SIG-M5 (cell line): ENCODE results near the gene RNFT2.
"Not testable (repeated sequence)": the region's sequence is repeated elsewhere in the genome, so short reads cannot be mapped to it uniquely, and the experiment has no call there.

Experiments
- DNase-seq: peaks from one replicate; lab custom pipeline; 2025; lab: John Stamatoyannopoulos, UW

The RNFT2 gene

GRCh38 chr12:116745554-116745953 is 7.4 kb downstream of the RNFT2 start:
- no peak for DNase-seq

- no peak for DNase-seq
Measured at GRCh38 chr12:116749884-116750283, 11.8 kb downstream of the RNFT2 start.

- DNase-seq: no peak
Measured at GRCh38 chr12:116750298-116750697, 12.2 kb downstream of the RNFT2 start.

GRCh38 chr12:116754097-116754496 is 16.0 kb downstream of the RNFT2 start:
- not testable (repeated sequence) for DNase-seq

- DNase-seq: not testable (repeated sequence)
Measured at GRCh38 chr12:116754783-116755182, 16.7 kb downstream of the RNFT2 start.

- DNase-seq: no peak
Measured at GRCh38 chr12:116759783-116760621, 21.9 kb downstream of the RNFT2 start.

GRCh38 chr12:116760622-116761020 is 22.5 kb downstream of the RNFT2 start:
- DNase-seq: no peak

GRCh38 chr12:116761499-116761898 is 23.4 kb downstream of the RNFT2 start:
- DNase-seq: no peak

- DNase-seq: no peak
Measured at GRCh38 chr12:116765271-116765670, 27.2 kb downstream of the RNFT2 start.

- DNase-seq: no peak
Measured at GRCh38 chr12:116766285-116766684, 28.2 kb downstream of the RNFT2 start.

GRCh38 chr12:116766746-116767145 is 28.6 kb downstream of the RNFT2 start:
- DNase-seq: no peak

- DNase-seq: no peak
Measured at GRCh38 chr12:116771651-116772050, 33.5 kb downstream of the RNFT2 start.

- DNase-seq: no peak
Measured at GRCh38 chr12:116773276-116773731, 35.2 kb downstream of the RNFT2 start.

- DNase-seq: no peak
Measured at GRCh38 chr12:116774020-116774419, 35.9 kb downstream of the RNFT2 start.

- no peak for DNase-seq
Measured at GRCh38 chr12:116777245-116777644, 39.1 kb downstream of the RNFT2 start.

- DNase-seq: no peak
Measured at GRCh38 chr12:116779597-116779996, 41.5 kb downstream of the RNFT2 start.

- DNase-seq: no peak
Measured at GRCh38 chr12:116780942-116781341, 42.8 kb downstream of the RNFT2 start.

GRCh38 chr12:116783525-116784237 is 45.6 kb downstream of the RNFT2 start:
- no peak for DNase-seq

GRCh38 chr12:116784238-116784612 is 46.1 kb downstream of the RNFT2 start:
- DNase-seq: no peak

- DNase-seq: not testable (repeated sequence)
Measured at GRCh38 chr12:116789562-116789961, 51.4 kb downstream of the RNFT2 start.

- DNase-seq: no peak
Measured at GRCh38 chr12:116790066-116790465, 52.0 kb downstream of the RNFT2 start.

- no peak for DNase-seq
Measured at GRCh38 chr12:116792403-116792802, 54.3 kb downstream of the RNFT2 start.

GRCh38 chr12:116794725-116795124 is 56.6 kb downstream of the RNFT2 start:
- DNase-seq: no peak
